ENCODE data around the gene MED13L. TPM values are rescaled to one million over a fixed set of nuclear protein-coding genes. Genes with fewer than 3 reads are reported as not detected.
A peak's percentile ranks its signal among the peaks of the same experiment; 100 is the strongest.

The MED13L gene
- total RNA-seq, 1 donor from 2014 or later = 39.8 TPM

- no peak for TF ChIP-seq CTCF (IDR thresholded peaks at IDR 0.05; ENCODE audit: insufficient read depth, low read length, severe bottlenecking)
- Histone ChIP-seq H3K4me3 (ENCODE audit: low read depth, low read length) (no peak overlapping the region), H3K36me3 (ENCODE audit: control insufficient read depth, insufficient read depth, low read length) (no peaks in the 10 kb centered on the region), H3K27me3 (ENCODE audit: control insufficient read depth, insufficient read depth, low read length) (no peaks in the 10 kb centered on the region)
- no peak for FAIRE-seq
- no peak for DNase-seq (ENCODE audit: low read depth)
These were observed 333.1 kb downstream of the MED13L start for GRCh38 chr12:115944392-115944742.

- no peak for TF ChIP-seq CTCF (IDR thresholded peaks at IDR 0.05; ENCODE audit: insufficient read depth, low read length, severe bottlenecking)
- no peak for FAIRE-seq
- DNase-seq (ENCODE audit: low read depth) = no peak
These were observed 333.7 kb downstream of the MED13L start for GRCh38 chr12:115943630-115944391.

GRCh38 chr12:115943310-115943629 is 334.2 kb downstream of the MED13L start:
- no peak for TF ChIP-seq CTCF (IDR thresholded peaks at IDR 0.05; ENCODE audit: insufficient read depth, low read length, severe bottlenecking)
- H3K27me3 ChIP-seq (ENCODE audit: control insufficient read depth, insufficient read depth, low read length) = no peaks in the 10 kb centered on the region
- no peaks in the 10 kb centered on the region for H3K36me3 ChIP-seq (ENCODE audit: control insufficient read depth, insufficient read depth, low read length)
- FAIRE-seq (no peak), DNase-seq (ENCODE audit: low read depth) (no peak)
- H3K4me3 ChIP-seq (ENCODE audit: low read depth, low read length) = no peak overlapping the region

More at GRCh38 chr12:115943630-115944391, 333.7 kb downstream of the MED13L start:
- Histone ChIP-seq H3K4me3 (ENCODE audit: low read depth, low read length) (no peak overlapping the region), H3K27me3 (ENCODE audit: control insufficient read depth, insufficient read depth, low read length) (no peaks in the 10 kb centered on the region), H3K36me3 (ENCODE audit: control insufficient read depth, insufficient read depth, low read length) (no peaks in the 10 kb centered on the region)

- DNase-seq (ENCODE audit: low read depth) (no peak), FAIRE-seq (no peak)
- no peak for TF ChIP-seq CTCF (IDR thresholded peaks at IDR 0.05; ENCODE audit: insufficient read depth, low read length, severe bottlenecking)
- Histone ChIP-seq H3K4me3 (ENCODE audit: low read depth, low read length) (no peak overlapping the region), H3K36me3 (ENCODE audit: control insufficient read depth, insufficient read depth, low read length) (no peaks in the 10 kb centered on the region), H3K27me3 (ENCODE audit: control insufficient read depth, insufficient read depth, low read length) (no peaks in the 10 kb centered on the region)
These were observed 335.1 kb downstream of the MED13L start for GRCh38 chr12:115942346-115942745.

DNA sequence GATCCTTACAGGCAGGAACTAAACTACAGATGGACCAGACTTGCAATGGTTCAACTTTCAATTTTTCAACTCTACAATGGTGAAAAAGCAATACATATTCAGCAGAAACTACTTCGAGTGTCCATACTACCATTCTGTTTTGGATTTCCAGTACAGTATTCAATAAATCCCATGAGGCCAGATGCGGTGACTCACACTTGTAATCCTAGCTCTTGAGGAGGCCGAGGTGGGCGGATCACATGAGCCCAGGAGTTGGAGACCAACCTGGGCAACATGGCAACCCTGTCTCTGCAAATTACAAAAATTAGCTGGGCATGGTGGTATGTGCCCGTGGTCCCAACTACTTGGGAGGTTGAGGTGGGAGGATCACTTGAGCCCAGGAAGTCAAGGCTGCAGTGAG is 336.1 kb downstream of the MED13L start:
- no peak for TF ChIP-seq CTCF (IDR thresholded peaks at IDR 0.05; ENCODE audit: insufficient read depth, low read length, severe bottlenecking)
- no peak for FAIRE-seq

More for the DNA sequence above, 336.1 kb downstream of the MED13L start:
- peak; percentile 29 for DNase-seq (ENCODE audit: low read depth)
- Histone ChIP-seq H3K27me3 (ENCODE audit: control insufficient read depth, insufficient read depth, low read length) (no peaks in the 10 kb centered on the region), H3K4me3 (ENCODE audit: low read depth, low read length) (no peak overlapping the region), H3K36me3 (ENCODE audit: control insufficient read depth, insufficient read depth, low read length) (no peaks in the 10 kb centered on the region)

Data from bronchial epithelial cell (primary cell).